ENCODE results near the gene BRD1. TPM values are rescaled to one million over a fixed set of nuclear protein-coding genes. Genes with fewer than 3 reads are reported as not detected.

Gene BRD1
- polyA plus RNA-seq, 1 donor from 2014 or later, result 79.3 TPM

- H3K36me3 ChIP-seq (ENCODE audit: insufficient read depth, low read length), result no peaks in the 10 kb centered on the region
- no peaks in the 10 kb centered on the region for H3K9me2 ChIP-seq (ENCODE audit: insufficient read depth, low read length)
- H3K4me3 ChIP-seq (ENCODE audit: low read length), result no peak overlapping the region
- H2AFZ ChIP-seq (ENCODE audit: low read depth, low read length), result no peak overlapping the region
- H3K9me3 ChIP-seq (ENCODE audit: low read length), result no peaks in the 10 kb centered on the region
- no peaks in the 10 kb centered on the region for H3K27me3 ChIP-seq (ENCODE audit: insufficient read depth, low read depth, low read length)
- H3K79me2 ChIP-seq (replicated peaks; ENCODE audit: insufficient read depth, low read length), result peaks cover 55% of the 10 kb centered on the region
- no peak for TF ChIP-seq RAD21 (conservative IDR thresholded peaks at IDR 0.05)
- TF ChIP-seq TAF1 (IDR thresholded peaks at IDR 0.05; ENCODE audit: low read depth), result no peak
- TF ChIP-seq EP300 (conservative IDR thresholded peaks at IDR 0.05; ENCODE audit: poor library complexity, severe bottlenecking), result no peak
- no peak for TF ChIP-seq CTCF (IDR thresholded peaks at IDR 0.05; ENCODE audit: poor library complexity, severe bottlenecking)
- TF ChIP-seq EZH2 (IDR thresholded peaks at IDR 0.05; ENCODE audit: borderline replicate concordance, insufficient read depth, low read length, poor library complexity, severe bottlenecking), result no peak
- TF ChIP-seq SMC3 (conservative IDR thresholded peaks at IDR 0.05; ENCODE audit: poor library complexity), result no peak
- no peak overlapping the region for H3K27ac ChIP-seq (ENCODE audit: low read length)
- H3K9ac ChIP-seq (ENCODE audit: low read length), result no peak overlapping the region
- H3F3A ChIP-seq (ENCODE audit: insufficient read depth, low read length, poor library complexity, severe bottlenecking), result no peaks in the 10 kb centered on the region
- H4K20me1 ChIP-seq (ENCODE audit: insufficient read depth), result peaks cover 47% of the 10 kb centered on the region
- H3K4me2 ChIP-seq (ENCODE audit: low read length), result no peak overlapping the region
These were observed 28.1 kb downstream of the BRD1 start for GRCh38 chr22:49799431-49800075.

- H3K9ac ChIP-seq (ENCODE audit: low read length), result no peak overlapping the region
- no peaks in the 10 kb centered on the region for H3K27me3 ChIP-seq (ENCODE audit: insufficient read depth, low read depth, low read length)
- no peaks in the 10 kb centered on the region for H3K9me3 ChIP-seq (ENCODE audit: low read length)
- H3K4me2 ChIP-seq (ENCODE audit: low read length), result no peak overlapping the region
- H3K79me2 ChIP-seq (replicated peaks; ENCODE audit: insufficient read depth, low read length), result peaks cover 49% of the 10 kb centered on the region
- no peaks in the 10 kb centered on the region for H3F3A ChIP-seq (ENCODE audit: insufficient read depth, low read length, poor library complexity, severe bottlenecking)
- TF ChIP-seq TAF1 (IDR thresholded peaks at IDR 0.05; ENCODE audit: low read depth), result no peak
- TF ChIP-seq SMC3 (conservative IDR thresholded peaks at IDR 0.05; ENCODE audit: poor library complexity), result no peak
- TF ChIP-seq POLR2AphosphoS5 (IDR thresholded peaks at IDR 0.05), result no peak
- H3K9me2 ChIP-seq (ENCODE audit: insufficient read depth, low read length), result no peaks in the 10 kb centered on the region
- no peaks in the 10 kb centered on the region for H3K36me3 ChIP-seq (ENCODE audit: insufficient read depth, low read length)
- H3K4me3 ChIP-seq (ENCODE audit: low read length), result no peak overlapping the region
- H4K20me1 ChIP-seq (ENCODE audit: insufficient read depth), result peaks cover 42% of the 10 kb centered on the region
- no peak overlapping the region for H2AFZ ChIP-seq (ENCODE audit: low read depth, low read length)
- no peak overlapping the region for H3K27ac ChIP-seq (ENCODE audit: low read length)
These were observed 29.1 kb downstream of the BRD1 start for GRCh38 chr22:49798486-49799151.

- H2AFZ ChIP-seq (ENCODE audit: low read depth, low read length), result no peak overlapping the region
- H3K4me3 ChIP-seq (ENCODE audit: low read length), result no peak overlapping the region
- no peaks in the 10 kb centered on the region for H3F3A ChIP-seq (ENCODE audit: insufficient read depth, low read length, poor library complexity, severe bottlenecking)
- H3K4me2 ChIP-seq (ENCODE audit: low read length), result no peak overlapping the region
- no peak overlapping the region for H3K9ac ChIP-seq (ENCODE audit: low read length)
- H3K9me3 ChIP-seq (ENCODE audit: low read length), result no peaks in the 10 kb centered on the region
- H3K27me3 ChIP-seq (ENCODE audit: insufficient read depth, low read depth, low read length), result no peaks in the 10 kb centered on the region
- H3K36me3 ChIP-seq (ENCODE audit: insufficient read depth, low read length), result no peaks in the 10 kb centered on the region
- TF ChIP-seq RAD21 (conservative IDR thresholded peaks at IDR 0.05) (no peak), CTCF (IDR thresholded peaks at IDR 0.05; ENCODE audit: poor library complexity, severe bottlenecking) (no peak), MXI1 (conservative IDR thresholded peaks at IDR 0.05; ENCODE audit: poor library complexity, severe bottlenecking) (no peak), TAF1 (IDR thresholded peaks at IDR 0.05; ENCODE audit: low read depth) (no peak), EZH2 (IDR thresholded peaks at IDR 0.05; ENCODE audit: borderline replicate concordance, insufficient read depth, low read length, poor library complexity, severe bottlenecking) (no peak), POLR2AphosphoS5 (IDR thresholded peaks at IDR 0.05) (no peak), EP300 (conservative IDR thresholded peaks at IDR 0.05; ENCODE audit: poor library complexity, severe bottlenecking) (no peak), REST (IDR thresholded peaks at IDR 0.05; ENCODE audit: borderline replicate concordance) (no peak), SMC3 (conservative IDR thresholded peaks at IDR 0.05; ENCODE audit: poor library complexity) (no peak)
- H4K20me1 ChIP-seq (ENCODE audit: insufficient read depth), result peaks cover 33% of the 10 kb centered on the region
- H3K9me2 ChIP-seq (ENCODE audit: insufficient read depth, low read length), result no peaks in the 10 kb centered on the region
- no peak overlapping the region for H3K27ac ChIP-seq (ENCODE audit: low read length)
- H3K79me2 ChIP-seq (replicated peaks; ENCODE audit: insufficient read depth, low read length), result peaks cover 43% of the 10 kb centered on the region
These were observed 30.0 kb downstream of the BRD1 start for GRCh38 chr22:49797706-49798105.

Data from neural cell (in vitro differentiated cells).